ENCODE measurements around the gene MPPED2. TPM values are rescaled to one million over a fixed set of nuclear protein-coding genes. Genes with fewer than 3 reads are reported as not detected.
A peak's percentile ranks its signal among the peaks of the same experiment; 100 is the strongest.

MPPED2 gene
- total RNA-seq, 1 experiment from 2014 or later = 2.4 TPM

- Mint-ChIP-seq H3K36me3 (no peaks in the 10 kb centered on the region), H3K27me3 (ENCODE audit: low read depth) (no peaks in the 10 kb centered on the region), H3K4me1 (peaks cover 60% of the 10 kb centered on the region), H3K4me3 (no peak overlapping the region), H3K27ac (no peak overlapping the region), H3K9me3 (no peaks in the 10 kb centered on the region)
- POLR2A ChIA-PET = no interaction called here
- CTCF ChIA-PET = no interaction called here
- DNase-seq (ENCODE audit: low spot score) = no peak
- no peak for TF ChIP-seq FOXK1 (CRISPR knock-in tag; IDR thresholded peaks at IDR 0.05)
- ATAC-seq = no peak
Observed at GRCh38 chr11:30483056-30483455, 103.1 kb downstream of the MPPED2 start.

- ATAC-seq (no peak), DNase-seq (ENCODE audit: low spot score) (no peak)
- TF ChIP-seq ZNF232 (CRISPR knock-in tag; IDR thresholded peaks at IDR 0.05) = no peak
- ChIA-PET CTCF (no interaction called here), POLR2A (no interaction called here)
- H3K27me3 Mint-ChIP-seq (ENCODE audit: low read depth) = no peaks in the 10 kb centered on the region
- peaks cover 70% of the 10 kb centered on the region for H3K4me1 Mint-ChIP-seq
- H3K9me3 Mint-ChIP-seq = no peaks in the 10 kb centered on the region
- no peak overlapping the region for H3K4me3 Mint-ChIP-seq
- no peaks in the 10 kb centered on the region for H3K36me3 Mint-ChIP-seq
- H3K27ac Mint-ChIP-seq = 0 out of 2 replicates have a peak overlapping the region, but pooled peaks have one; percentile 33
Observed at GRCh38 chr11:30481796-30482195, 104.4 kb downstream of the MPPED2 start.

- Mint-ChIP-seq H3K36me3 (no peaks in the 10 kb centered on the region), H3K4me3 (no peak overlapping the region), H3K4me1 (peaks cover 70% of the 10 kb centered on the region), H3K9me3 (no peaks in the 10 kb centered on the region), H3K27me3 (ENCODE audit: low read depth) (no peaks in the 10 kb centered on the region), H3K27ac (peak overlapping the region; percentile 42; the same call in 1 of the 2 replicates)
- DNase-seq (ENCODE audit: low spot score) = no peak
- CTCF ChIA-PET = no interaction called here
- ATAC-seq = peak; percentile 83
- TF ChIP-seq ETV6 (CRISPR knock-in tag; IDR thresholded peaks at IDR 0.05) = no peak
- TF ChIP-seq ATF3 (CRISPR knock-in tag; conservative IDR thresholded peaks at IDR 0.05) = no peak
- TF ChIP-seq ARID4B (CRISPR knock-in tag; IDR thresholded peaks at IDR 0.05; ENCODE audit: borderline replicate concordance) = no peak
- no peak for TF ChIP-seq ZMAT4 (CRISPR knock-in tag; IDR thresholded peaks at IDR 0.05)
- TF ChIP-seq E2F1 (CRISPR knock-in tag; IDR thresholded peaks at IDR 0.05) = no peak
- no peak for TF ChIP-seq NFE2L1 (CRISPR knock-in tag; IDR thresholded peaks at IDR 0.05)
- TF ChIP-seq TEAD4 (CRISPR knock-in tag; IDR thresholded peaks at IDR 0.05) = no peak
- TF ChIP-seq SP1 (CRISPR knock-in tag; conservative IDR thresholded peaks at IDR 0.05) = no peak
- no peak for TF ChIP-seq NR2C2 (CRISPR knock-in tag; IDR thresholded peaks at IDR 0.05)
- POLR2A ChIA-PET = no interaction called here
Observed at GRCh38 chr11:30481330-30481729, 104.8 kb downstream of the MPPED2 start.

- POLR2A ChIA-PET = no interaction called here
- Mint-ChIP-seq H3K4me1 (peaks cover 70% of the 10 kb centered on the region), H3K36me3 (no peaks in the 10 kb centered on the region), H3K27ac (no peak overlapping the region; the same call in 1 of the 2 replicates), H3K9me3 (no peaks in the 10 kb centered on the region), H3K27me3 (ENCODE audit: low read depth) (no peaks in the 10 kb centered on the region), H3K4me3 (no peak overlapping the region)
- no peak for ATAC-seq
- DNase-seq (ENCODE audit: low spot score) = no peak
- CTCF ChIA-PET = interaction anchor here (1.2 kb wide), 1 partner anchor 106 kb away, joined by 4 read pairs; the partner anchor contains the start of gene MPPED2
- no peak for TF ChIP-seq IRF2 (CRISPR knock-in tag; IDR thresholded peaks at IDR 0.05; ENCODE audit: borderline replicate concordance, low read depth)
- TF ChIP-seq KAT7 (CRISPR knock-in tag; IDR thresholded peaks at IDR 0.05; ENCODE audit: borderline replicate concordance) = no peak
- no peak for TF ChIP-seq TCF7 (CRISPR knock-in tag; IDR thresholded peaks at IDR 0.05; ENCODE audit: low read depth)
- no peak for TF ChIP-seq HMGXB4 (CRISPR knock-in tag; IDR thresholded peaks at IDR 0.05)
- TF ChIP-seq GTF2I (CRISPR knock-in tag; conservative IDR thresholded peaks at IDR 0.05) = no peak
- TF ChIP-seq ZNF263 (CRISPR knock-in tag; IDR thresholded peaks at IDR 0.05; ENCODE audit: low read depth) = no peak
- no peak for TF ChIP-seq ZNF532 (CRISPR knock-in tag; IDR thresholded peaks at IDR 0.05; ENCODE audit: borderline replicate concordance)
Observed at GRCh38 chr11:30479899-30480298, 106.3 kb downstream of the MPPED2 start.
